Measurements from ENCODE around the gene ZNF436. TPM values are rescaled to one million over a fixed set of nuclear protein-coding genes. Genes with fewer than 3 reads are reported as not detected.
A peak's percentile ranks its signal among the peaks of the same experiment; 100 is the strongest.

The ZNF436 gene
- total and polyA plus RNA-seq, 7 donors = 4.2 to 41.3 (median 14.5) TPM

GRCh38 chr1:23366598-23366997 lies 3.0 kb downstream of the ZNF436 start:
- WGBS, 2 donors = 74 to 88% methylated on average over 5 of the region's 5 CpGs
- Histone ChIP-seq H3K27ac (peak overlapping the region in 1 of 4 donors; percentile 5), H3K36me3 (peaks cover 20 to 52% (median 29%) of the 10 kb centered on the region in 4 donors), H3K4me1 (peaks cover 0 to 41% (median 34%) of the 10 kb centered on the region in 4 donors), H3K27me3 (no peaks in the 10 kb centered on the region), H3K9me3 (peaks cover 17 to 23% (median 20%) of the 10 kb centered on the region in 4 donors), H3K4me3 (peak overlapping the region in 1 of 4 donors; percentile 83)
- intact Hi-C loops (cut with DNase I) = no loop called here
- TF ChIP-seq POLR2AphosphoS5 (IDR thresholded peaks at IDR 0.05) = no peak
- TF ChIP-seq CTCF (IDR thresholded peaks at IDR 0.05) = no peak
- TF ChIP-seq EP300 (IDR thresholded peaks at IDR 0.05) = no peak
- no peak for TF ChIP-seq POLR2A (IDR thresholded peaks at IDR 0.05)
- no peak for DNase-seq

DNA sequence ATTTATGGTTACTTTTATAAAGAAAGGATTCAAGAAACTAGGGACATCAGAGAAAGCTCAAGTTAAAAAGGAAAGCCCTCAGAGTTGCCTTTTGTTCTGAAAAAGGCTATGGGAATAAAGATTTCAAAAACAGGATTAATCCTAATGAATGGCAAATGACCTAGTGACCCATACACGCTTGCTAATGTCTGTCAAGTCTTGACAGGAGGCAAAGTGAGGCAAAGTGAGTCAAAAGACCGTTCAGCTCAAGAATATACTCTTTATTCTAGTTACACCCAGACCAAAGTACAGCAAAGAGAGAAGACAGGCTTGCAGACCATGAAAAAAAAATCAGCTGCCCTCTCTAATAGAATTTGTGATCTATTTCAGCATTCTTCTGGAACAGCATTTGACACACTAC lies 3.5 kb downstream of the ZNF436 start:
- peaks cover 21 to 28% (median 24%) of the 10 kb centered on the region in 4 donors for H3K9me3 ChIP-seq
- peaks cover 24 to 57% (median 34%) of the 10 kb centered on the region in 4 donors for H3K36me3 ChIP-seq
- no peaks in the 10 kb centered on the region for H3K27me3 ChIP-seq
- no peak for TF ChIP-seq POLR2AphosphoS5 (IDR thresholded peaks at IDR 0.05)
- no peak for TF ChIP-seq CTCF (IDR thresholded peaks at IDR 0.05)
- TF ChIP-seq EP300 (IDR thresholded peaks at IDR 0.05) = no peak
- no peak for TF ChIP-seq POLR2A (IDR thresholded peaks at IDR 0.05)
- H3K4me1 ChIP-seq = peaks cover 0 to 36% (median 30%) of the 10 kb centered on the region in 4 donors
- no peak overlapping the region for H3K4me3 ChIP-seq
- intact Hi-C loops (cut with DNase I) = no loop called here
- 63 to 89% methylated on average over 2 of the region's 2 CpGs for WGBS, 2 donors
- DNase-seq = no peak
- no peak overlapping the region for H3K27ac ChIP-seq

- peaks cover 23 to 33% (median 28%) of the 10 kb centered on the region in 4 donors for H3K9me3 ChIP-seq
- DNase-seq = no peak
- no peak overlapping the region for H3K4me3 ChIP-seq
These were observed 7.4 kb downstream of the ZNF436 start for GRCh38 chr1:23362218-23362713.

GRCh38 chr1:23358310-23358875 lies 11.2 kb downstream of the ZNF436 start:
- Histone ChIP-seq H3K27me3 (no peaks in the 10 kb centered on the region), H3K36me3 (peaks cover 29 to 47% (median 38%) of the 10 kb centered on the region in 4 donors), H3K4me1 (peaks cover 0 to 4% (median 0%) of the 10 kb centered on the region in 4 donors), H3K27ac (no peak overlapping the region), H3K4me3 (no peak overlapping the region), H3K9me3 (peaks cover 23 to 27% (median 25%) of the 10 kb centered on the region in 4 donors)
- TF ChIP-seq CTCF (IDR thresholded peaks at IDR 0.05) = no peak
- TF ChIP-seq POLR2AphosphoS5 (IDR thresholded peaks at IDR 0.05) = no peak
- TF ChIP-seq POLR2A (IDR thresholded peaks at IDR 0.05) = no peak
- TF ChIP-seq EP300 (IDR thresholded peaks at IDR 0.05) = no peak
- no peak for DNase-seq
- 94 to 99% methylated on average over 3 of the region's 3 CpGs for WGBS, 2 donors
- intact Hi-C loops (cut with DNase I) = no loop called here

More at GRCh38 chr1:23362218-23362713, 7.4 kb downstream of the ZNF436 start:
- peaks cover 31 to 81% (median 50%) of the 10 kb centered on the region in 4 donors for H3K36me3 ChIP-seq
- TF ChIP-seq CTCF (IDR thresholded peaks at IDR 0.05) (no peak), POLR2AphosphoS5 (IDR thresholded peaks at IDR 0.05) (no peak), EP300 (IDR thresholded peaks at IDR 0.05) (no peak), POLR2A (IDR thresholded peaks at IDR 0.05) (no peak)
- no peaks in the 10 kb centered on the region for H3K27me3 ChIP-seq
- peaks cover 0 to 17% (median 12%) of the 10 kb centered on the region in 4 donors for H3K4me1 ChIP-seq
- H3K27ac ChIP-seq = no peak overlapping the region
- intact Hi-C loops (cut with DNase I) = no loop called here
- 98% methylated on average over 13 of the region's 13 CpGs for WGBS, 2 donors

Data from sigmoid colon (tissue), 7 donors.